IMR-90 (cell line): ENCODE measurements around the gene GNAZ. TPM values are rescaled to one million over a fixed set of nuclear protein-coding genes. Genes with fewer than 3 reads are reported as not detected.

ENCODE experiments used
- ATAC-seq: fragments of 200-7000 bp; cut with Tn5 transposase; 2 replicates; pipeline ENCODE4 v1.9.1; 2020; ENCODE audit warnings: low read depth, mild to moderate bottlenecking, moderate library complexity
- BruUV-seq: library from RNA; stranded (reverse); fragments of 400-500 nt; replicated peaks from 2 replicates; lab custom pipeline; 2021; lab: Mats Ljungman, UMichigan
- CTCF ChIA-PET: fragments of 300-600 bp; formaldehyde crosslinking; extraction: SDS; loops from one replicate; lab custom pipeline; 2021; ENCODE audit warnings: antibody characterized with exemption; lab: Yijun Ruan, JAX
- POLR2A ChIA-PET: fragments of 300-600 bp; sonication (Branson Sonifier 250); formaldehyde crosslinking; loops from one replicate; lab custom pipeline; 2022; ENCODE audit warnings: antibody characterized with exemption; ENCODE audit not compliant: unreplicated experiment; lab: Charles Lee
- DNase-seq: peaks from one replicate; pipeline ENCODE4 v3.0.0; 2013
- H2AFZ ChIP-seq: replicated peaks from 2 replicates; pipeline ENCODE3; 2013; ENCODE audit warnings: low read length, mild to moderate bottlenecking; ENCODE audit not compliant: poor library complexity
- H2AK5ac ChIP-seq: 2 replicates; pipeline ENCODE4 v1.6.1; 2013; ENCODE audit warnings: low read depth, low read length, inconsistent platforms
- H2AK9ac ChIP-seq: replicated peaks from 2 replicates; pipeline ENCODE3; 2013; ENCODE audit warnings: mild to moderate bottlenecking, low read depth, low read length, moderate library complexity; ENCODE audit not compliant: poor library complexity
- H2BK120ac ChIP-seq: 2 replicates; pipeline ENCODE4 v1.6.1; 2013; ENCODE audit warnings: low read depth, low read length, inconsistent platforms
- H2BK15ac ChIP-seq: 3 replicates; pipeline ENCODE4 v1.6.1; 2013; ENCODE audit warnings: low read depth, low read length, inconsistent platforms
- H2BK20ac ChIP-seq: 2 replicates; pipeline ENCODE4 v1.6.1; 2013; ENCODE audit warnings: low read depth, mild to moderate bottlenecking, inconsistent platforms, low read length, moderate library complexity
- H2BK5ac ChIP-seq: 2 replicates; pipeline ENCODE4 v1.6.1; 2013; ENCODE audit warnings: mild to moderate bottlenecking, low read depth, low read length, inconsistent platforms; ENCODE audit not compliant: poor library complexity, severe bottlenecking
- H3K14ac ChIP-seq: replicated peaks from 2 replicates; pipeline ENCODE4 v1.6.1; 2013; ENCODE audit warnings: low read depth, low read length, inconsistent platforms
- H3K18ac ChIP-seq: 2 replicates; pipeline ENCODE4 v1.6.1; 2013; ENCODE audit warnings: low read depth, low read length, control low read depth
- H3K23ac ChIP-seq: 2 replicates; pipeline ENCODE4 v1.6.1; 2013; ENCODE audit warnings: low read depth, low read length, inconsistent platforms
- H3K27ac ChIP-seq: 2 replicates; pipeline ENCODE4 v1.5.1; 2013; ENCODE audit warnings: mild to moderate bottlenecking, control low read depth, low read length; ENCODE audit not compliant: insufficient read depth
- H3K27me3 ChIP-seq: 2 replicates; pipeline ENCODE4 v1.6.1; 2013; ENCODE audit warnings: low read length; ENCODE audit not compliant: control insufficient read depth, insufficient read depth
- H3K36me3 ChIP-seq: 2 replicates; pipeline ENCODE4 v1.6.1; 2013; ENCODE audit warnings: low read length, mixed read lengths; ENCODE audit not compliant: control insufficient read depth, insufficient read depth
- H3K4ac ChIP-seq: 2 replicates; pipeline ENCODE4 v1.6.1; 2013; ENCODE audit warnings: low read depth, low read length, inconsistent platforms
- H3K4me1 ChIP-seq: 2 replicates; pipeline ENCODE4 v1.6.1; 2013; ENCODE audit warnings: low read length, mixed read lengths; ENCODE audit not compliant: control insufficient read depth, insufficient read depth
- H3K4me2 ChIP-seq: 2 replicates; pipeline ENCODE4 v1.6.1; 2013; ENCODE audit warnings: low read depth, mild to moderate bottlenecking, control low read depth, low read length, moderate library complexity
- H3K4me3 ChIP-seq: 2 replicates; pipeline ENCODE4 v1.5.1; 2013; ENCODE audit warnings: low read depth, mild to moderate bottlenecking, control low read depth, low read length, moderate library complexity; ENCODE audit not compliant: insufficient read depth
- H3K56ac ChIP-seq: 2 replicates; pipeline ENCODE4 v1.6.1; 2013; ENCODE audit warnings: low read length, inconsistent platforms; ENCODE audit not compliant: insufficient read depth; ENCODE audit errors: extremely low read depth
- H3K79me1 ChIP-seq, 2 experiments: 2 replicates each; pipeline ENCODE4 v1.6.1; 2013; ENCODE audit warnings: low read length in 2 of 2, inconsistent platforms in 1 of 2, low read depth in 1 of 2
- H3K9ac ChIP-seq: 2 replicates; pipeline ENCODE4 v1.6.1; 2013; ENCODE audit warnings: low read depth, low read length, control low read depth
- H3K9me1 ChIP-seq: 2 replicates; pipeline ENCODE4 v1.6.1; 2013; ENCODE audit warnings: low read length, inconsistent platforms; ENCODE audit not compliant: insufficient read depth
- H3K9me3 ChIP-seq: 2 replicates; pipeline ENCODE4 v1.6.1; 2013; ENCODE audit warnings: low read length; ENCODE audit not compliant: control insufficient read depth, insufficient read depth
- H4K20me1 ChIP-seq: 2 replicates; pipeline ENCODE4 v1.6.1; 2013; ENCODE audit warnings: low read length, inconsistent platforms; ENCODE audit not compliant: insufficient read depth
- H4K5ac ChIP-seq: 2 replicates; pipeline ENCODE4 v1.6.1; 2013; ENCODE audit warnings: mild to moderate bottlenecking, low read depth, low read length, control low read depth
- H4K8ac ChIP-seq, 2 experiments: 2 replicates each; pipeline ENCODE4 v1.6.1; 2013; ENCODE audit warnings: low read depth in 2 of 2, low read length in 2 of 2, control low read depth in 1 of 2, inconsistent platforms in 1 of 2
- H4K91ac ChIP-seq: 2 replicates; pipeline ENCODE4 v1.6.1; 2013; ENCODE audit warnings: low read depth, low read length, inconsistent platforms; ENCODE audit not compliant: insufficient read depth
- BHLHE40 ChIP-seq: fragments of 150-350 bp; IDR thresholded peaks from 2 replicates; pipeline ENCODE4 v1.6.1; 2016; ENCODE audit warnings: mild to moderate bottlenecking, low read depth, low read length
- CEBPB ChIP-seq: IDR thresholded peaks from 2 replicates; pipeline ENCODE4 v1.6.1; 2012; ENCODE audit warnings: low read depth, low read length, improper control_type of control experiment
- FOS ChIP-seq: fragments of 150-350 bp; IDR thresholded peaks from 2 replicates; pipeline ENCODE4 v1.6.1; 2016; ENCODE audit warnings: low read depth, low read length
- MAFK ChIP-seq: IDR thresholded peaks from 2 replicates; pipeline ENCODE4 v1.6.1; 2012; ENCODE audit warnings: low read depth, low read length, improper control_type of control experiment
- MXI1 ChIP-seq: IDR thresholded peaks from 2 replicates; pipeline ENCODE4 v1.6.1; 2012; ENCODE audit warnings: low read depth, mild to moderate bottlenecking, low read length, moderate library complexity, borderline replicate concordance
- POLR2A ChIP-seq: IDR thresholded peaks from 2 replicates; pipeline ENCODE4 v1.6.1; 2012; ENCODE audit warnings: mild to moderate bottlenecking, low read depth, low read length
- RCOR1 ChIP-seq: IDR thresholded peaks from 2 replicates; pipeline ENCODE4 v1.6.1; 2012; ENCODE audit warnings: mild to moderate bottlenecking, low read length, improper control_type of control experiment; ENCODE audit not compliant: insufficient replicate concordance
- WGBS, 2 experiments: methylation state at CpG; one replicate each; pipeline versions ENCODE4 v1.1.5 to v1.1.7; 2013; ENCODE audit warnings: missing lambda C conversion rate in 2 of 2; ENCODE audit not compliant: insufficient read length in 1 of 2; ENCODE audit errors: extremely low coverage in 2 of 2; 5-methylcytosine and 5-hydroxymethylcytosine counted together
- dilution Hi-C: fragments of 300-500 bp; cut with HindIII; formaldehyde crosslinking; loops from one replicate; pipeline ENCODE4 v1.14.3; 2018; ENCODE audit warnings: low sequenced_read_pairs; ENCODE audit not compliant: unreplicated experiment
- in situ Hi-C: fragments of 300-500 bp; cut with MboI; formaldehyde crosslinking; loops from 3 replicates; pipeline ENCODE4 v1.14.3; 2019; ENCODE audit warnings: low sequenced_read_pairs, inconsistent platforms, mixed read lengths
- intact Hi-C: fragments of 100-400 bp; cut with micrococcal nuclease; formaldehyde crosslinking; loops from 2 replicates; pipeline ENCODE4 v1.10.0; 2022
- polyA plus RNA-seq, 3 experiments: library from polyadenylated mRNA; depleted of rRNA; stranded (reverse); fragments of >200 nt; gene quantifications; 2 replicates each; pipeline ENCODE4 v1.2.3, GENCODE V29; 2012; ENCODE audit warnings: low replicate concordance in 1 of 3
- total RNA-seq: library from RNA; depleted of rRNA; stranded (reverse); fragments of >200 nt; gene quantifications from 2 replicates; pipeline ENCODE4 v1.2.3, GENCODE V29; 2012
- TF ChIP-seq, protein P1 (sequence below): fragments of 150-350 bp; IDR thresholded peaks from 2 replicates; pipeline ENCODE4 v1.6.1; 2017; ENCODE audit warnings: mild to moderate bottlenecking, antibody characterized with exemption, low read length, low read depth

Gene GNAZ
- total and polyA plus RNA-seq, 2 of the 4 experiments (the other 2 are of a cell fraction): 1.5 to 2.5 TPM

DNA sequence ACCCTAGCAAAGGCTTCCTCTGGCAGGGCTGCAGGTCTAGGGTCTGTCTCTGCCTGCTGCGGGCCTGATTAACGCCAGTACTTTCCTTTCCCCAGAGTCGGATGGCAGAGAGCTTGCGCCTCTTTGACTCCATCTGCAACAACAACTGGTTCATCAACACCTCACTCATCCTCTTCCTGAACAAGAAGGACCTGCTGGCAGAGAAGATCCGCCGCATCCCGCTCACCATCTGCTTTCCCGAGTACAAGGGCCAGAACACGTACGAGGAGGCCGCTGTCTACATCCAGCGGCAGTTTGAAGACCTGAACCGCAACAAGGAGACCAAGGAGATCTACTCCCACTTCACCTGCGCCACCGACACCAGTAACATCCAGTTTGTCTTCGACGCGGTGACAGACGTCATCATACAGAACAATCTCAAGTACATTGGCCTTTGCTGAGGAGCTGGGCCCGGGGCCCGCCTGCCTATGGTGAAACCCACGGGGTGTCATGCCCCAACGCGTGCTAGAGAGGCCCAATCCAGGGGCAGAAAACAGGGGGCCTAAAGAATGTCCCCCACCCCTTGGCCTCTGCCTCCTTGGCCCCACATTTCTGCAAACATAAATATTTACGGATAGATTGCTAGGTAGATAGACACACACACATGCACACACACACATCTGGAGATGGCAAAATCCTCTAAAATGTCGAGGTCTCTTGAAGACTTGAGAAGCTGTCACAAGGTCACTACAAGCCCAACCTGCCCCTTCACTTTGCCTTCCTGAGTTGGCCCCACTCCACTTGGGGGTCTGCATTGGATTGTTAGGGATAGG, 52.9 kb downstream of the GNAZ start:
- Histone ChIP-seq H2AK5ac (no peak overlapping the region), H3K9me1 (no peaks in the 10 kb centered on the region), H3K4ac (no peak overlapping the region), H3K79me1 (no peaks in the 10 kb centered on the region), H3K18ac (no peak overlapping the region), H4K8ac (no peak overlapping the region), H2BK20ac (no peak overlapping the region), H3K36me3 (no peaks in the 10 kb centered on the region), H3K27me3 (peaks cover 6% of the 10 kb centered on the region; the same call in 1 of the 2 replicates), H4K20me1 (no peaks in the 10 kb centered on the region), H3K27ac (no peak overlapping the region), H3K4me3 (no peak overlapping the region), H2BK120ac (no peak overlapping the region), H3K4me2 (no peak overlapping the region), H4K5ac (no peak overlapping the region), H4K91ac (no peak overlapping the region), H3K56ac (no peak overlapping the region), H3K4me1 (peaks cover 1% of the 10 kb centered on the region; the same call in 1 of the 2 replicates), H2AFZ (no peak overlapping the region), H3K23ac (no peak overlapping the region), H2AK9ac (no peak overlapping the region), H3K9me3 (no peaks in the 10 kb centered on the region), H2BK15ac (no peak overlapping the region), H3K14ac (no peak overlapping the region), H2BK5ac (no peak overlapping the region), H3K9ac (no peak overlapping the region)
- no peak for DNase-seq
- POLR2A ChIA-PET: interaction anchor here (0.7 kb wide), 1 partner anchor 257 kb away, joined by 3 read pairs; no protein-coding TSS in a partner anchor
- intact Hi-C loops: no loop called here
- WGBS, 2 experiments: 87% methylated on average over 13 of the region's 26 CpGs; no CpG with 5 or more reads in 1 of the 2 experiments
- no TSS peak for BruUV-seq
- ATAC-seq: no peak
- dilution Hi-C loops: no loop called here
- in situ Hi-C loops: loop anchor here (10.0 kb wide), 1 partner anchor 268 kb away; no protein-coding TSS in a partner anchor
- CTCF ChIA-PET: interaction anchor here (2.4 kb wide), 1 partner anchor 164 kb away, joined by 5 read pairs; no protein-coding TSS in a partner anchor
- TF ChIP-seq RCOR1 (no peak), MXI1 (no peak), POLR2A (no peak), BHLHE40 (no peak), CEBPB (no peak), FOS (no peak), MAFK (no peak)
- TF ChIP-seq, protein P1, sequence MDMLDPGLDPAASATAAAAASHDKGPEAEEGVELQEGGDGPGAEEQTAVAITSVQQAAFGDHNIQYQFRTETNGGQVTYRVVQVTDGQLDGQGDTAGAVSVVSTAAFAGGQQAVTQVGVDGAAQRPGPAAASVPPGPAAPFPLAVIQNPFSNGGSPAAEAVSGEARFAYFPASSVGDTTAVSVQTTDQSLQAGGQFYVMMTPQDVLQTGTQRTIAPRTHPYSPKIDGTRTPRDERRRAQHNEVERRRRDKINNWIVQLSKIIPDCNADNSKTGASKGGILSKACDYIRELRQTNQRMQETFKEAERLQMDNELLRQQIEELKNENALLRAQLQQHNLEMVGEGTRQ: no peak
